ENCODE results near the gene MTFR1L.
"Not testable (repeated sequence)": the region's sequence is repeated elsewhere in the genome, so short reads cannot be mapped to it uniquely, and the experiment has no call there.

MTFR1L gene

DNA sequence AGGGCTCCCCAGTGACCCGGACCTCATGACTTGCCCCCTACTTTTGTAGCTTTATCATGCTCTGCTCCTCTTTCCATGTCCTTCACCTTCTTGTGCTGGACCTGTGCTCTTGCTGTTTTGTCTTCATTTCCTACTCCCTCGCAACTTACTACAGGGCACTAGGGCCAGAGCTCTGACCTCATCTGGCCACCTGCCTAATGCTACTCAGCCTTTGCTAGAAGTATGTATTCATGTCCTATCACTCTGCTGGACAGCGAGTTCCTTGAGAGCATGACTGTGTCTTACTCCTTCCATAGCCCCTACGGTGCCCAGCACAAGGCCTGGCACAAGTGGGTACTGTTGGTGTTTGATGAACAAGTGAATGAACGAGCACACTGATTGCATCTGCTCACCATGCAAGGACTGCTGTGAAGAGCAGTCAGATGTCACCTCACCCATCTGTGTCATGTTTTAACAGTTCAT is 1.9 kb downstream of the MTFR1L start:
- in situ Hi-C loops (cut with MboI; ENCODE audit: low sequenced_read_pairs) = no loop called here

GRCh38 chr1:25825605-25826004 is 5.9 kb downstream of the MTFR1L start:
- in situ Hi-C loops (cut with MboI; ENCODE audit: low sequenced_read_pairs) = no loop called here

GRCh38 chr1:25826571-25826970 is 6.8 kb downstream of the MTFR1L start:
- in situ Hi-C loops (cut with MboI; ENCODE audit: low sequenced_read_pairs) = no loop called here

DNA sequence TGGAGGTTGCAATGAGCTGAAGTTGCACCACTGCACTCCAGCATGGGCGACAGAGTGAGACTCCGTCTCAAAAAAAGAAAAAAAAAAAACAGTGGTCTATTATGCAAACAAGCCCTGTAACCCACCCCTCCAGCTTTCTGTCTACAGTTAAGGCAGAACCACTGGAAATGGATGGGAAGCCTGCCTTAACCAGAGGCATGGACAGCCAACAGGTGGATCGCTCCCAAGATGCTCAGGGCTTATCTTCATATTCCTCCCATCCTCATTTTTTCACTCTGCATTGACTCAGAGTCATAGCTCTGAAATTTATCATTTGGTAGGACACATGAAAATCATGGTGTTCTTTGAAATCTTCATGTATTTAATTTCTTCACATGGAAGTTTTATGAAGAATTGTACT is 8.7 kb downstream of the MTFR1L start:
- in situ Hi-C loops (cut with MboI; ENCODE audit: low sequenced_read_pairs) = no loop called here

DNA sequence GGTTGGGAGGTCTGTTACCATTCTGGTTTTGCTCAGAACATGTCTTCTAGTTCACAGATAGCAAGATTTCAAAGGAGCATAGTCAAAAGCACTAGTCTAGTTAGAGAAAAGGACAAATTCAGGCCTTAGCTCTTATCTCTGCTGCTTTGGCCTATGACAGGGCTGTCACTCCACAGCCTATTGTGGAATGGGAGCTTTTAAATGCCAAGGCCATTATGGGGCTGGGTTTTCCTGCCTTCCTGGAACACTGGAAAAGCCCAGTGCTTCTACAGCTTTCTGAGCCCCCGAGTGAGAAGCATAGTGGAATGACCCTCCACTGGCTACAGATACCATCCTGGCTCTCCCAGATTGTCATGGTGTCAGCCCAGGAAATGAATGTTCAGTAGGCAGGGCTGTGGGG is 9.3 kb downstream of the MTFR1L start:
- in situ Hi-C loops (cut with MboI; ENCODE audit: low sequenced_read_pairs) = no loop called here

GRCh38 chr1:25831569-25832196 is 11.9 kb downstream of the MTFR1L start:
- in situ Hi-C loops (cut with MboI; ENCODE audit: low sequenced_read_pairs) = no loop called here

DNA sequence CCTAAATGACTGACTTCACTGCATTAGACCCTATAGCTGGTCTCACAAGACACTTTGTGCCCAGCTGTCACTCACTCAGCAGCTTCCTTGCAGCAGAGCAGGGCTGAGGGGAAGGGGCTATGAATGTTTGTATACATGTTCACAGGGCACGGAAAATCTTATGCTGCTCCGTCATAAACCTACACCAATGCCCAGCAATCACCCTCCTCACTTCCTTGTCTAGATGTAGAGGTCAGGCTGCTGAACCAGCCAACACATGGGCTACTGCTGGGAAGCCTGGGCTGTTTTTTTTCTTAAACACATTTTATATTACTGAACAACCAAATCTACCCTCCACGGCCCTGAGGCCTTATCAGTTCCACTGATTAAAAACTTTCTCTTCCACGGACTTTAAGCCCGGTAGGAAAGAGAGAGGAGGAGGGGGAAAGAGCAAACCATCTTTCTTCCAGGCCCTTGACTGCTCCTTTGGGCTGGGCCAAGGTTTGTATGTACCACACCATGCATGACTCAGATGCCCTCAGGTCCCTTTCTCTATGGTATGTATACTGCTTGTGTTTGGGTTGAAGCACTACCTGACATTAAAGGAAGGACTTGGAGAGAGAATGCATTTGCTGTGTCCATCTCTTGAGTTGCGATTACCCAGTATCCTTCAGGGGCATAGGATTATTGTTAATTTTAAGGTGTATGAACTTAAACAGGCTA is 12.7 kb downstream of the MTFR1L start:
- in situ Hi-C loops (cut with MboI; ENCODE audit: low sequenced_read_pairs) = no loop called here

DNA sequence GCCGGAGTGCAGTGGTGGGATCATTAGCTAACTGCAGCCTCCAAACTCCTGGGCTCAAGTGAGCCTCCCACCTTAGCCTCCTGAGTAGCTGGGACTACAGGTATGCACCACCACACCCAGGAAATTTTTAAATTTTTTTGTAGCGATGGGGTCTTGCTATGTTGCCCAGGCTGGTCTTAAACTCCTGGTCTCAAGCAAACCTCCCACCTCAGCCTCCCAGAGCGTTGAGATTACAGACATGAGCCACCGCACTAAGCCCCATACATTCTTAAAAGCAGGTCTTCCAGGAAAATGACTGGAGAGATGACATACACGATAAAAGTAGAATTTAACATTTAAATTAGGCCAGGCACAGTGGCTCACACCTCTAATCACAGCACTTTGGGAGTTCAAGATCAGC is 13.4 kb downstream of the MTFR1L start:
- in situ Hi-C loops (cut with MboI; ENCODE audit: low sequenced_read_pairs) = no loop called here

DNA sequence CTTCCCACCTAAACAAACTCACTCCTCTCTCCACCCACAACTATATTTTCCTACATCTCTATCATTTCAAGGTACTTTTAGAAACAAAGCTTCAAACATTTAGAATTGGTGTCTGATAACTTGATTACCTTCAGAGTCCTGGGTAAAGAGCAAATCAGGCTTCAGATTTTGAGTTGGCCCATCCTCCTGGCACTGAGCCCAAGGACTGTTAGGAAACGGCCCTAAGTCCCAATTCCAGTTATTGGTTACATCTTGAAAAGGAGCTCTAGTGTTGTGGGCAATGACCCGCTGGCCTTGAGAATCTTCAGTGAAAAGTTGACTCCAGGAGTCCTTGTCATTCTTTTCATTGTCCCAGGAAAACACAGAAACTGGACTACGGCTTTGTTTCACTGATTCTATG is 15.1 kb downstream of the MTFR1L start:
- in situ Hi-C loops (cut with MboI; ENCODE audit: low sequenced_read_pairs) = no loop called here

DNA sequence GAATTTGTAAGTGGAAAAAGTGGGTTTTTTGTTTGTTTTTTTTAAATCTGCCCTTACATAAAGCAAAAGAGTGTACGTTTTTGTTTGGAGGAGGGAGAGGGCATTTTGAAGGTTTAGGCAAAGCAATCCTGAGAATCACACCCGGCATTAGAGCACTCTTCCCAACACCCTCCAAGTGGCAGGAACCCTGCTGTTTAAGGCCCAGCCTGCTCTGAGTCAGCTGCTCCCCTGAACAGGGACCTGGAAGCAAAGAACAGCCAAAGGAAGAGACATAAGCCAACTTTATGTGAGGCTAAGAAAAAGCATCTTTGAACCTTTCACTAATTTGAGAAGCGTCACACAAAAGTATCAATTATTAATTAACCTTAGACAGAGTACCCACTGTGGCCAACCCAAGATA is 16.9 kb downstream of the MTFR1L start:
- in situ Hi-C loops (cut with MboI; ENCODE audit: low sequenced_read_pairs) = no loop called here

GRCh38 chr1:25837262-25837875 is 17.6 kb downstream of the MTFR1L start:
- in situ Hi-C loops (cut with MboI; ENCODE audit: low sequenced_read_pairs) = no loop called here

DNA sequence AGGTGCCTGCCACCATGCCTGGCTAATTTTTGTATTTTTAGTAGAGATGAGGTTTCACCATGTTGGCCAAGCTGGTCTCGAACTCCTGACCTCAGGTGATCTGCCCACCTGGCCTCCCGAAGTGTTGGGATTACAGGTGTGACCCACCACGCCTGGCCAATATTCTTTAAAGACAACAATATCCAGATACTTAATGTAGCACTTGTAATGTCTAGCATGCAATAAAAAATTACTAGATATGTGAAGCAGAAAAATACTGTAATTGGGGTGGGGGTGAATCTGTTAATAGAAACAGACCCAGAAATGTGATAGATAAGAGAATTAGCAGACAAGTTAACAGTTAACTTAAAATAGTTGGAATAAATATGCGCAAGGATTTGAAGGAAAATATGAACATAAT is 20.1 kb downstream of the MTFR1L start:
- in situ Hi-C loops (cut with MboI; ENCODE audit: low sequenced_read_pairs) = not testable (repeated sequence)

GRCh38 chr1:25843483-25843882 is 23.7 kb downstream of the MTFR1L start:
- in situ Hi-C loops (cut with MboI; ENCODE audit: low sequenced_read_pairs) = no loop called here

GRCh38 chr1:25844536-25845337 is 25.0 kb downstream of the MTFR1L start:
- in situ Hi-C loops (cut with MboI; ENCODE audit: low sequenced_read_pairs) = no loop called here

- in situ Hi-C loops (cut with MboI; ENCODE audit: low sequenced_read_pairs) = no loop called here
Observed at GRCh38 chr1:25845664-25846063, 25.9 kb downstream of the MTFR1L start.

DNA sequence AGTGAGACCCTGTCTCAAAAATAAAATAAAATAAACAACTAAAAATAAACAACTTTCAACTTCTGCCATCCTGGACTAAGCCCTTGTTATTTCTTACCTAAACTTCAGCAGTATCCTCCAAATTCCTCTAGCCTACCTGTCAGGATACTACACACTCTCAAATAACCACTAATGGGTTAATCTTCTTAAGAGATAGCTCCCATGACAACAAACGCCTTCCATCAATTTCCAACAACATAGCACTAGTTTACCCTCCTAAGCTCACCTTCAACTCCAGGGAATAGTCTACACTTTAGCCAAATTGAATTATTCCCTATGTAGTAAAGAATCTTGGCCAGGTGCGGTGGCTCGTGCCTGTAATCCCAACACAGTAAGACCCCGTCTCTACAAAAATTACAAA is 28.2 kb downstream of the MTFR1L start:
- in situ Hi-C loops (cut with MboI; ENCODE audit: low sequenced_read_pairs) = no loop called here

GRCh38 chr1:25848531-25848930 is 28.8 kb downstream of the MTFR1L start:
- in situ Hi-C loops (cut with MboI; ENCODE audit: low sequenced_read_pairs) = no loop called here

- in situ Hi-C loops (cut with MboI; ENCODE audit: low sequenced_read_pairs) = no loop called here
Observed at GRCh38 chr1:25854554-25854953, 34.8 kb downstream of the MTFR1L start.

GRCh38 chr1:25856856-25857255 is 37.1 kb downstream of the MTFR1L start:
- in situ Hi-C loops (cut with MboI; ENCODE audit: low sequenced_read_pairs) = no loop called here

- in situ Hi-C loops (cut with MboI; ENCODE audit: low sequenced_read_pairs) = no loop called here
Observed at GRCh38 chr1:25858494-25858893, 38.7 kb downstream of the MTFR1L start.

Measured in HL-60/S4 treated with phorbol 12-myristate 13-acetate at 8.2 ng/mL for 4 days and 3 days (cell line).